ENCODE results near the gene NRDC. TPM values are rescaled to one million over a fixed set of nuclear protein-coding genes. Genes with fewer than 3 reads are reported as not detected.

The NRDC gene
- total and polyA plus RNA-seq, 2 of the 8 experiments (the other 6 are each of a cell fraction or from before 2014, with no cell fraction given), result 70.2 to 182 TPM

DNA sequence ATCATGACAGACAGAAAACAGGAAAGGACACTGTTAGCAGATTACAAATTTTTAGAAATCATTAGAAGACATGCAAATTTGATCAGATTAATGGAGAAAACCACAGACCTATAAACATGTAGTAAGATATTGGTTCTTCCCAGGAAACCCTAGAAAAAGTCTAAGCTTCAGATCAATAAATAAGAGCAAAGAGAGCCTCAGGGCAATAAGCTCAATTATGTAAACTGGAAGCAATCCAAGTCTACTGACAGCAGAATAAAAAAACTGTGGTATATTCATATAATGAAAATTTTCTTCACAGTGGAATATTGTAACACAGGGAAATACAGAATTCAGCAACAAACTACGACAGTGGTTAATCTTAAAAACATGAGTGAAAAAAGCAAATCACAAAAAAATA, 36.3 kb downstream of the NRDC start:
- Histone ChIP-seq H4K20me1 (replicated peaks in 1 of 2; ENCODE audit: control insufficient read depth in 1 of 2, insufficient read depth in 2 of 2, low read length in 2 of 2) (no peaks in the 10 kb centered on the region), H3K23ac (ENCODE audit: insufficient read length) (no peak overlapping the region), H4K8ac (ENCODE audit: extremely low read depth, insufficient read depth, low read length) (no peak overlapping the region), H2AK5ac (ENCODE audit: low read depth, low read length) (no peak overlapping the region), H3K27ac (ENCODE audit: low read depth, low read length) (no peak overlapping the region), H2BK20ac (ENCODE audit: low read length) (no peak overlapping the region), H3K4me3 (ENCODE audit: extremely low read depth in 1 of 4, insufficient read depth in 2 of 4, low read depth in 3 of 4, low read length in 4 of 4) (no peak overlapping the region), H3K14ac (ENCODE audit: insufficient read length) (no peak overlapping the region), H3K4me2 (ENCODE audit: insufficient read depth in 1 of 2, low read depth in 2 of 2, low read length in 2 of 2) (no peak overlapping the region), H3K23me2 (ENCODE audit: low read depth, low read length) (no peaks in the 10 kb centered on the region; the same call in 1 of the 2 replicates), H2BK5ac (ENCODE audit: low read depth, low read length) (no peak overlapping the region), H4K91ac (replicated peaks; ENCODE audit: insufficient read length, low read length) (no peak overlapping the region), H3K36me3 (ENCODE audit: control insufficient read depth in 2 of 4, insufficient read depth in 4 of 4, low read length in 3 of 4) (peaks cover 2 to 14% (median 5%) of the 10 kb centered on the region in 4 experiments; a peak in 4 of 8 replicates), H4K5ac (ENCODE audit: insufficient read length, low read depth, low read length) (no peak overlapping the region), H3K79me1 (ENCODE audit: low read depth, low read length) (no peaks in the 10 kb centered on the region), H3K9me3 (ENCODE audit: insufficient read depth in 2 of 2, low read depth in 1 of 2, low read length in 1 of 2) (peaks cover 0 to 3% of the 10 kb centered on the region in 2 experiments; a peak in 1 of 4 replicates), H2BK12ac (ENCODE audit: low read depth, low read length) (no peak overlapping the region), H3K4me1 (replicated peaks in 1 of 4; ENCODE audit: control insufficient read depth in 3 of 4, insufficient read depth in 4 of 4, low read length in 3 of 4) (peaks cover 0 to 4% (median under 1%) of the 10 kb centered on the region in 4 experiments; a peak in 4 of 7 replicates), H3K79me2 (ENCODE audit: control insufficient read depth in 1 of 2, insufficient read depth in 2 of 2, low read length in 2 of 2) (peaks cover 0 to 31% of the 10 kb centered on the region in 2 experiments; a peak in 3 of 4 replicates), H2AFZ (ENCODE audit: low read length) (no peak overlapping the region), H3K4ac (replicated peaks; ENCODE audit: insufficient read length, low read depth, low read length) (no peak overlapping the region), H2BK120ac (replicated peaks; ENCODE audit: low read depth, low read length) (no peak overlapping the region), H3K18ac (ENCODE audit: extremely low read depth, low read length) (no peak overlapping the region), H3K27me3 (replicated peaks in 1 of 4; ENCODE audit: control insufficient read depth in 3 of 4, extremely low read depth in 1 of 4, insufficient read depth in 3 of 4, low read length in 3 of 4) (no peaks in the 10 kb centered on the region), H3K56ac (replicated peaks; ENCODE audit: insufficient read length, low read depth, low read length) (no peak overlapping the region), H2BK15ac (ENCODE audit: low read length) (no peak overlapping the region), H3K9ac (replicated peaks in 1 of 4; ENCODE audit: extremely low read depth in 1 of 4, low read depth in 3 of 4, low read length in 3 of 4) (no peak overlapping the region)
- WGBS, 2 experiments (ENCODE audit: extremely low coverage in 1 of 2, insufficient coverage in 1 of 2, insufficient read length in 1 of 2, insufficient replicate concordance in 2 of 2, low coverage in 1 of 2, low lambda C conversion rate in 2 of 2, missing lambda C conversion rate in 1 of 2), result 94% methylated on average over 1 of the region's 1 CpG; no CpG with 5 or more reads in 1 of the 2 experiments
- POLR2A ChIA-PET (ENCODE audit: partially characterized antibody), result no interaction called here
- no peak for DNase-seq (ENCODE audit: low read depth in 1 of 2, low spot score in 2 of 2)
- CTCF ChIA-PET (ENCODE audit: partially characterized antibody), result interaction anchor here (1.0 kb wide), 1 partner anchor 10 kb away, joined by 3 read pairs; no protein-coding TSS in a partner anchor
- no peak for FAIRE-seq
- no peak for TF ChIP-seq GABPA (IDR thresholded peaks at IDR 0.05; ENCODE audit: borderline replicate concordance, insufficient read depth, low read length)
- no peak for TF ChIP-seq SIX5 (IDR thresholded peaks at IDR 0.05; ENCODE audit: low read depth, low read length)
- no peak for TF ChIP-seq MAFK (IDR thresholded peaks at IDR 0.05; ENCODE audit: low read depth, low read length)
- TF ChIP-seq, protein P1, sequence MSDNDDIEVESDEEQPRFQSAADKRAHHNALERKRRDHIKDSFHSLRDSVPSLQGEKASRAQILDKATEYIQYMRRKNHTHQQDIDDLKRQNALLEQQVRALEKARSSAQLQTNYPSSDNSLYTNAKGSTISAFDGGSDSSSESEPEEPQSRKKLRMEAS (IDR thresholded peaks at IDR 0.05), result no peak

All from H1 (cell line).